Measurements from ENCODE around the gene PPP2R5C.

PPP2R5C gene

DNA sequence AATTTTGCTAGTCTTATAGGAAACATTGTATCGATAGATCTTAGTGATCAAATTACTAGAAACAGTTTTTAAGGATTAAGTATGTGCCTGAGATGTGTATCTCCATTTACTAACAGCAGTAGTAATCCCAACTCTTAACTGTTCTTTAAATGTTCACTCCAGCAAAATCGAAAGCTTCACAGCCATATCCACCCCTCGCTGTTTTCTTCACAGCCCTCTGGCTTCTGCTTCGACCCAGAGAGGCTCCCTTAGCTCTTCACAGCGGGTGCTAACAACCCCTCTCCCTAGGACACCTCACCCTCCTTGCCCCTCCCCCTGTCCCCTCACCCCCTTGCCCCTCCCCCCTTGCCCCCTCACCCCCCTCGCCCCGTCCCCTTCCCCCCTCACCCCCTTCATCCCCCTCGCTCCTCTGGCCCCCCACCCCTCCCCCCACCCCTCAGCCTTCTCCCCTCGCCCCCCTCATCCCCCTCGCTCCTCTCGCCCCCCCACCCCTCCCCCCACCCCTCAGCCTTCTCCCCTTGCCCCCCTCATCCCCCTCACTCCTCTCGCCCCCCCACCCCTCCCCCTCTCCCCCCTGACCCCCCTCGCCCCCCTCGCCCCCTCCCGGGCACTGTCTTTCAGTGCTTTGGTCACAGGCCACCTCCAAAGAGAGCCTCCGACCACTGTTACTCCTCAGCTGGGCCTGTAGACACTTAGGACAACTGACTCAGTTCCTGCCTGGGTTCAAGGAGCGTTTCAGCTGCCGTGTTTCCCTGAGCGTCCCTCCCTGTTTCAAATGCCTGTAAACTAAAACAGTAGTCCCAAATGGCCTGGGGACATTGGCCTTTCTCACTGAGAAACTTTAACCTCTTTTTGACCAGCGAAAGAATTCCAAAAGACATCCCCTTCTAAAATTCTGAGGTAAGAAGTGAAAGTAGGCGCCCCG is 156.8 kb downstream of the PPP2R5C start:
- Histone ChIP-seq H3K27ac (no peak overlapping the region), H3K4me3 (no peak overlapping the region)

GRCh38 chr14:101920271-101920670 is 158.8 kb downstream of the PPP2R5C start:
- Histone ChIP-seq H3K27ac (no peak overlapping the region), H3K4me3 (no peak overlapping the region)

GRCh38 chr14:101922866-101923265 is 161.4 kb downstream of the PPP2R5C start:
- Histone ChIP-seq H3K27ac (no peak overlapping the region), H3K4me3 (no peak overlapping the region)

DNA sequence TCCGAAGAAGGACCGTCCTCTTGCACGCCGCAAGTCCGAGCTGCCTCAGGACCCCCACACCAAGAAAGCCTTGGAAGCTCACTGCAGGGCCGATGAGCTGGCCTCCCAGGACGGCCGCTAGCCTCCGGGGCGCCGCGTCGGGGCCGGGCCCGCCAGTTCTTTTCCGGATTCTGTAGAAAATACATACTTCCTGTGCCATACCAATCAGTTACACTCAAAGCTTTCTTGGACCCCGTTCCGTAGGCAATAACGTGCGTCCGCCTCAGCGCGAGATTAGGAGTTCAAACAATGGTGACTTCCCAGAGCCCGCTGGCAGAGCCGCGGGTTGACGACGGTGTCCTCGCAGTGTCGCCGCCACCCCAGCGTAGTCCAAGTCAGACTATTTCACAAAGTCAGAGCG is 163.6 kb downstream of the PPP2R5C start:
- Histone ChIP-seq H3K4me3 (no peak overlapping the region), H3K27ac (no peak overlapping the region)

DNA sequence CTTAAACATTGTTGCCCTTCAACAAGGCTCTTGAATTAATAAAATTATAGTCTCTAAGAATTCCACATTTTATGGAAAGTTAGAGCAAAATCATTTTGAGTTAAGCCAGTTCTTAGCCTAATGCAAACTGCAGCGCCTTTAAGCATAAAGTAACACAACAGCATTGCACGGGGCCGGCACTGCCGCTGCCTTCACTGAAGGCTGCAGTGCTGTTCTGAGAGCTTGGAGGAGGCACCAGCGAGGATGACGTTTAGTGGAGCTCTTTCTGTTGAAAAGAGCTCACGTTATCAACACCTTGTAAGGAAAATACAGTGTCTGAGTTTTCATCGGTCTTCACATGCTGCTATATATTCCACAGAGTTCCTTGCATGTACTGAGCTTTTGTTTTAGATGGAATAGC is 164.6 kb downstream of the PPP2R5C start:
- peak overlapping the region in 3 of 21 experiments; percentile 25 to 49 (median 36) for H3K27ac ChIP-seq
- no peak overlapping the region for H3K4me3 ChIP-seq

DNA sequence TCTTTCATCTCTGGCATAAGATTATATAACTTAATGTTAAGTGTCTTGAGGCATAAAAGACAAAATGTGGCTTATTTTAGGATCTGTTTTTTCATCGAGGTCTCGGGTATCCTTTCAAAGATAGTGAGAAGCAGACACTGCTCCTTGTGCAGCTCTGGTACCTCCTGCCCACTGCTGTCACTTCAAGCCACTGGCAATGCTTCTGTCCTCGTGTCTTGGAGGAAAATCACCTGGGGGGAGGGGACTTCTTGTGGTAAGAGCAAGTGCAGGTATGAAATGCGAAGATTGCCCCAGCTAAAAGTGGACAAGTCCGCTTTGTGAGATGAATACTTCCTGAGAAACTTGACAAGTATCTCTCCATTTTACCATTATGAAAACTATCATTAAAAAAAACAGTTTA is 165.1 kb downstream of the PPP2R5C start:
- H3K27ac ChIP-seq = peak overlapping the region in 8 of 21 experiments; percentile 8 to 49 (median 36)
- no peak overlapping the region for H3K4me3 ChIP-seq

- Histone ChIP-seq H3K27ac (peak overlapping the region in 11 of 21 experiments; percentile 10 to 64 (median 46)), H3K4me3 (no peak overlapping the region)
Measured at GRCh38 chr14:101927859-101928258, 166.3 kb downstream of the PPP2R5C start.

- Histone ChIP-seq H3K27ac (peak overlapping the region in 15 of 21 experiments; percentile 1 to 62 (median 46)), H3K4me3 (no peak overlapping the region)
Measured at GRCh38 chr14:101928415-101928841, 166.9 kb downstream of the PPP2R5C start.

GRCh38 chr14:101929096-101929495 is 167.6 kb downstream of the PPP2R5C start:
- Histone ChIP-seq H3K4me3 (no peak overlapping the region), H3K27ac (no peak overlapping the region)

DNA sequence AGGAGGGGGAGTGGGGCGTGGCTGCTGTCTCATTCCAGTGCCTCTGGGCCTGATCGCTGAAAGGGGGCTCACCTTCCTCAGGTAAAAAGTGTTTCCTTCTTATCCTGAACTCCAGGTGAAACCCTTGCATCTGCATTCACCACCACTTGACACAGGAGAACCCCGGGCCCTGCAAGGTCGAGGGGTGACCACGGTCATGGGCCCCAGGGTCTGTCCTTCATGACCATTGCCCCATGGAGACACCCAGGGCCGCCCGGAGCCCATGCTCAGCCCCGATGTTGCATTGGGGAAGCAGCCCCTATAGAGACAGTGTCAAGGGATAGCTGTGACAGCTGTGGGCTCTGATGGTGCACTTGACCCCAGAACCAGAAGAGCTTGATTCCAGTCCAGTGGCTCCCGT is 168.4 kb downstream of the PPP2R5C start:
- Histone ChIP-seq H3K4me3 (no peak overlapping the region), H3K27ac (no peak overlapping the region)

- H3K4me3 ChIP-seq = no peak overlapping the region
- no peak overlapping the region for H3K27ac ChIP-seq
Measured at GRCh38 chr14:101932673-101933072, 171.2 kb downstream of the PPP2R5C start.

GRCh38 chr14:101933209-101933608 is 171.7 kb downstream of the PPP2R5C start:
- H3K27ac ChIP-seq = peak overlapping the region in 2 of 21 experiments; percentile 42 to 46
- no peak overlapping the region for H3K4me3 ChIP-seq

DNA sequence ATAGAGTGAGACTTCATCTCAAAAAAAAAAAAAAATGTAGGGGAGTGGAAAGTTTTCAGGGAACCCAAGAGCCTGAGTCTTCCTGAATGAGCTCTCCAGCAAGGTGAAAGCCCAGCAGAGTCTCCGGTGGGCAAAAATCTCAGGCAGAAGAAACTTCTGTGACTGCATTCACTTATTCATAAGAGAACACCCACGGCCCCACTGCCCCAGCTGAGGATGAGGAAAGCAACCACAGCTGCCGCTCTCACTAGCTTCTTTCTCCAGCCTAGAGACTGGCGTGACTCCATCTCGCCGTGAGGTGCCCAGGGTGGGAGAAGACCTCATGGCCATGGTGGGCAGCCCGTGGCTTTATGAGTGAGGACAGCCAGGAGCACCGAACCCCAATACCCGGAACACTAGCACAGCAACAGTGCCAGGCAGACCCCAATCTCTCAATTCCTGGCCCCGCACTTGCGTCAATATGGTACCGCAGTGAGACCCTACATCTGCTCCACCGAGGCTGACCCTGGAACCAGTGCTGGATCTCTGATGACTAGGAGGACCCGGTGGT is 173.2 kb downstream of the PPP2R5C start:
- no peak overlapping the region for H3K27ac ChIP-seq
- H3K4me3 ChIP-seq = no peak overlapping the region

DNA sequence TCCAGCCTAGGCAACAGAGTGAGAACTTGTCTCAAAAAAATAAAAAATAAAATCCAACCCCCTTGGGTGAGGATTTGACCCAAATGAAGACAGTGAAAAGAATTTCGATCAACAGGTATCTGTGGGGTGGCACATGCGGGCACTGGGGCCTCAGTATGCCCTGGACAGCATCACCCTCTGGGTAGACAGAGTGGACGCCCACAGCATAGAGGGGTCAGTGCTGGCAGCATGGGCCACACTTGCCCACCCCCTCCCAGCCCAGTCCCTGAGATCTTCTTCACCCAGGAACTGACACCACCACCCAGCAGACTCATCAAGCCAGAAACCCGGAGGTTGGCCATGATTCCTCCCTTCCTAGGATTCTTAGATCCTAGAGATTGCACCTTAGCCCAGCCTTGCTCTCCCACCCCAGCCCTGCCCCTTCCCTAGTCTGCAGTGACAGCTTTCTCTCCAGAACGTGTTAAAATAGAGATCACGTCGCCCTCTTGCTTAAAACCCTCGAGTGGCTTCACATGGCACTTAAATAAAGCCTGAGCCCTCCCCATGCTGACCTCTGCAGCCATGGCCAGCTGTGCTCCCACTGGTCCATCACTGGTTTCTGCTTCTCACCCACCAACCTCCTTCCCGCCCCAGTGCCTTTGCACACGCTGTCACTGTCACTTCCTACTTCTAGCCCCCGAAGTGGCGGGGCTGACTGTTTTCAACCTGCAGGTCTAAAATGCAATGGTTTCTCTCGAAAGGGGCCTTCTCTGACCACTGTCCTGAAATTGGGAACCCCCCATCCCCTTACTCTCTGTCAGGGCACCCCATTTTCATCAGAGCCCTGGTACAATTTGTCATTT is 176.6 kb downstream of the PPP2R5C start:
- Histone ChIP-seq H3K4me3 (no peak overlapping the region), H3K27ac (no peak overlapping the region)

- Histone ChIP-seq H3K27ac (no peak overlapping the region), H3K4me3 (no peak overlapping the region)
Measured at GRCh38 chr14:101939646-101940170, 178.2 kb downstream of the PPP2R5C start.

DNA sequence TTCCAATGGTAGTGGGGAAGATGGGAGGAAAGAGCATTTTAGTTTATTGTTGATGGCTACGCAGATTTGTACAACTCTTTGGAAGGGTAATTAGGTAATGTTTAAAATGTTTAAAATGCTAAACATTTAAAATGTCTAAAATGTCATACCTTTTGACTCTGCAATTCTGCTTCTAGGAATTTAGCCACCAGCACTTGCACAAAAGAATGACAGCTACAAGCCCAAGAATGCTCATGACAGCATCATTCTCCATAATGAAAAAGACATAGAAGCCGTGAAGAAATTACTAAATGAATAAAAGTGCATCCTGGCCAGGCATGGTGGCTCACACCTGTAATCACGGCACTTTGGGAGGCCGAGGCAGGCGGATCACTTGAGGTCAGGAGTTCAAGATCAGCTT is 182.9 kb downstream of the PPP2R5C start:
- no peak overlapping the region for H3K27ac ChIP-seq
- no peak overlapping the region for H3K4me3 ChIP-seq

DNA sequence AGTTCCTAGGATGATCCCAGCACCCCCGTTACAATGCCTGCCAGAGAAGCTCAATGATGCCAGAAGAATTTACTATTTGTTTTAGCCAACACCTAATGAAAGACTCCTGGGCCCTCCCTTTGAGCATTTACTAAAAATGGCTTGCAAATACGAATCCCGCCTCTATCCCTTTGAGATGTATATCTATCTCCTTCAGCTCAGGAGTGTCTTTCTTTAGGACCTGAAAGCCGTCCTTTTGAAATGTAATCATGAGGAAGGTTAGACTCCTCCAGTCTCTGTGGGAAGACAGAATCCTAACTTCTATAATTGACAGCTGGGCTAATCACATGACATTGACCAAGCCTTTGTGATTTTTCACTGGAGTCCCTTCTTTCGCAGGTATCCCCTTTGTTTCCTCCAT is 183.7 kb downstream of the PPP2R5C start:
- Histone ChIP-seq H3K27ac (no peak overlapping the region), H3K4me3 (no peak overlapping the region)

GRCh38 chr14:101947577-101947903 is 186.0 kb downstream of the PPP2R5C start:
- Histone ChIP-seq H3K4me3 (peak overlapping the region; percentile 49 to 86 (median 70)), H3K27ac (peak overlapping the region; percentile 39 to 98 (median 93))

DNA sequence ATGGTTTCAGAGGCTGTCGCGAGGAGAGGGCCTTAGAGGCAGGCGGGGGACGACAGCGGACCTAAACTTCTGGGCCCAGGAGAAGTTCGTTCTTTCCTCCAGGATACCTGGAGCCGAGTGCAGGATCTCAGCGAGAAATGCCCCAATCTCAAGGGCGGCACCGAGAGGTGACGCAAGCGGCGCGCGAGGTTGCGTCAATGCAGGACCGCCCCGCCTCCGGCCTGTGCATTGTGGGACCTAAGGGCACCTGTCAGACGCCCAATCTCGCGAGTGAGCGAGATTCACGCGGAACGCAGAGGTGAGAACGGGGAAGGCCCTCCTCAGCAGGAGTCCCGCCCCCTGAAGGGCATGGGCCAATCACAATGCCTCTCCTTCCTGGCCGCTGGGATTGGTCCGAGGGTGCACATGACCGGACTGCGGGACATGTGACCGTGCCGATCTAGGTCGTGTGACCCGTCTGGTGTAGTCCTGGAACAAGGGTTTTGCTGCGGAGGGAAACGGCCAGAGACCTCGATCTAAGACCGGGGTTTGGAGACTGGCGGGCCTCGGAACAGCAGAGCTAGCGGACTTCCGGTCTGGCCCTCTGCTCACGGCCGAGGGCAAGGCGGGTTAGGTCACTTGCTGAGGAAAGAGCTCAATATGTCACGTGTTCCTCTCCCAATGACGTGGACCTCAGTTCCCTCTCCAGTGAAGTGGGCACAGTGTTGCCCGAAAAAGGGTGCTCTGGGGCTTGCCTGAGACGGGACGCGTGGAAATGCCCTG is 186.6 kb downstream of the PPP2R5C start:
- peak overlapping the region; percentile 49 to 86 (median 70) for H3K4me3 ChIP-seq
- peak overlapping the region; percentile 80 to 98 (median 93) for H3K27ac ChIP-seq

All from skin epidermis (tissue), 12 donors.